ENCODE results near the gene GIMD1. TPM values are rescaled to one million over a fixed set of nuclear protein-coding genes. Genes with fewer than 3 reads are reported as not detected.
A peak's percentile ranks its signal among the peaks of the same experiment; 100 is the strongest.

GIMD1 gene
- polyA plus RNA-seq, 3 donors, result not detected

GRCh38 chr4:106316773-106317409 is 51.7 kb downstream of the GIMD1 start:
- intact Hi-C loops (cut with micrococcal nuclease), result no loop called here
- Mint-ChIP-seq H3K4me1 (peaks cover 17% of the 10 kb centered on the region), H3K27ac (no peak overlapping the region), H3K27me3 (ENCODE audit: low read depth in 3 of 3) (no peaks in the 10 kb centered on the region), H3K36me3 (peaks cover 13 to 15% of the 10 kb centered on the region in 2 donors), H3K9me3 (peaks cover 0 to 9% (median 3%) of the 10 kb centered on the region in 7 donors), H3K4me3 (no peak overlapping the region)
- Histone ChIP-seq H3K79me2 (ENCODE audit: insufficient read depth, low read length) (peaks cover 83% of the 10 kb centered on the region), H2AFZ (ENCODE audit: insufficient read depth, low read depth, low read length, poor library complexity, severe bottlenecking) (peak overlapping the region; percentile 81), H3K27me3 (ENCODE audit: control insufficient read depth in 2 of 2, insufficient read depth in 2 of 2, low read length in 2 of 2) (no peaks in the 10 kb centered on the region), H3K27ac (ENCODE audit: low read depth in 1 of 2, low read length in 2 of 2) (peak overlapping the region; percentile 100), H3K36me3 (replicated peaks in 1 of 2; ENCODE audit: control insufficient read depth in 1 of 2, insufficient read depth in 2 of 2, low read length in 2 of 2) (peaks cover 5 to 13% of the 10 kb centered on the region in 2 donors), H3K4me1 (ENCODE audit: control insufficient read depth in 1 of 2, insufficient read depth in 2 of 2, low read length in 2 of 2) (peaks cover 20 to 25% of the 10 kb centered on the region in 2 donors), H3K4me2 (replicated peaks; ENCODE audit: extremely low read depth, low read length, poor library complexity, severe bottlenecking) (peak overlapping the region; percentile 77), H4K20me1 (ENCODE audit: insufficient read depth, low read length) (no peaks in the 10 kb centered on the region), H3K9ac (ENCODE audit: insufficient read depth, low read length, poor library complexity, severe bottlenecking) (peak overlapping the region; percentile 94), H3K4me3 (replicated peaks in 1 of 3; ENCODE audit: low read depth in 2 of 3, low read length in 3 of 3) (peak overlapping the region; percentile 94 to 100 (median 95)), H3K9me3 (replicated peaks in 1 of 2; ENCODE audit: control insufficient read depth in 1 of 2, insufficient read depth in 1 of 2, low read length in 2 of 2) (no peaks in the 10 kb centered on the region)
- no peak for TF ChIP-seq CTCF (IDR thresholded peaks at IDR 0.05)
- WGBS (ENCODE audit: insufficient coverage), result 4% methylated on average over 9 of the region's 13 CpGs
- peak in 1 of 3 donors; percentile 7 for DNase-seq

- intact Hi-C loops (cut with micrococcal nuclease), result no loop called here
- H3K9ac ChIP-seq (ENCODE audit: insufficient read depth, low read length, poor library complexity, severe bottlenecking), result peak within 1 kb of the TSS; percentile 94
- WGBS (ENCODE audit: insufficient coverage), result under 1% methylated on average over 38 of the region's 44 CpGs
- no peaks in the 10 kb centered on the region for H4K20me1 ChIP-seq (ENCODE audit: insufficient read depth, low read length)
- peaks cover 0 to under 1% (median 0%) of the 10 kb centered on the region in 3 donors for H3K27me3 Mint-ChIP-seq (ENCODE audit: low read depth in 3 of 3)
- peaks cover 0 to 9% (median 2%) of the 10 kb centered on the region in 7 donors for H3K9me3 Mint-ChIP-seq
- peaks cover 83% of the 10 kb centered on the region for H3K79me2 ChIP-seq (ENCODE audit: insufficient read depth, low read length)
- no peaks in the 10 kb centered on the region for H3K27me3 ChIP-seq (ENCODE audit: control insufficient read depth in 2 of 2, insufficient read depth in 2 of 2, low read length in 2 of 2)
- H3K36me3 Mint-ChIP-seq, result peaks cover 10 to 12% of the 10 kb centered on the region in 2 donors
- no peak within 1 kb of the TSS for H3K4me3 Mint-ChIP-seq
- H3K36me3 ChIP-seq (replicated peaks in 1 of 2; ENCODE audit: control insufficient read depth in 1 of 2, insufficient read depth in 2 of 2, low read length in 2 of 2), result peaks cover 5 to 13% of the 10 kb centered on the region in 2 donors
- H3K9me3 ChIP-seq (replicated peaks in 1 of 2; ENCODE audit: control insufficient read depth in 1 of 2, insufficient read depth in 1 of 2, low read length in 2 of 2), result no peaks in the 10 kb centered on the region
- H3K4me1 Mint-ChIP-seq, result peaks cover 17% of the 10 kb centered on the region
- peak within 1 kb of the TSS; percentile 81 for H2AFZ ChIP-seq (ENCODE audit: insufficient read depth, low read depth, low read length, poor library complexity, severe bottlenecking)
- H3K27ac Mint-ChIP-seq, result peak within 1 kb of the TSS in 2 of 7 donors; percentile 63 to 78
- TF ChIP-seq CTCF (IDR thresholded peaks at IDR 0.05), result no peak
- peak within 1 kb of the TSS; percentile 94 to 100 (median 95) for H3K4me3 ChIP-seq (replicated peaks in 1 of 3; ENCODE audit: low read depth in 2 of 3, low read length in 3 of 3)
- H3K4me1 ChIP-seq (ENCODE audit: control insufficient read depth in 1 of 2, insufficient read depth in 2 of 2, low read length in 2 of 2), result peaks cover 20 to 25% of the 10 kb centered on the region in 2 donors
- H3K4me2 ChIP-seq (replicated peaks; ENCODE audit: extremely low read depth, low read length, poor library complexity, severe bottlenecking), result peak within 1 kb of the TSS; percentile 77
- H3K27ac ChIP-seq (ENCODE audit: low read depth in 1 of 2, low read length in 2 of 2), result peak within 1 kb of the TSS; percentile 100
- peak; percentile 91 to 95 (median 93) for DNase-seq
Measured at GRCh38 chr4:106315968-106316772, 52.4 kb downstream of the GIMD1 start, which contains the start of the genes AIMP1 and TBCK. AIMP1 (plus strand) TSS chr4:106316550; CDS start chr4:106325010, 8,460 bp downstream. TBCK (minus strand) TSS chr4:106316209; CDS start chr4:106308960, 7,249 bp downstream.

Data from CD14-positive monocyte (primary cell).